HG02571 (cell line): ENCODE measurements around the gene COMP.

Experiments used
- ATAC-seq: cut with Tn5 transposase; IDR thresholded peaks from one replicate; pipeline ENCODE4 v1.9.1; 2021; ENCODE audit warnings: mild to moderate bottlenecking, moderate library complexity; ENCODE audit not compliant: unreplicated experiment

The COMP gene

GRCh38 chr19:18770663-18771327 lies 20.3 kb downstream of the COMP start:
- ATAC-seq, result no peak

GRCh38 chr19:18769989-18770528 lies 21.0 kb downstream of the COMP start:
- ATAC-seq, result no peak

- ATAC-seq, result no peak
Measured at GRCh38 chr19:18768997-18769891, 21.9 kb downstream of the COMP start.

- no peak for ATAC-seq
Measured at GRCh38 chr19:18768046-18768771, 22.9 kb downstream of the COMP start.

- no peak for ATAC-seq
Measured at GRCh38 chr19:18765224-18765623, 25.9 kb downstream of the COMP start.

GRCh38 chr19:18764591-18765051 lies 26.5 kb downstream of the COMP start:
- ATAC-seq, result no peak

GRCh38 chr19:18763674-18764590 lies 27.2 kb downstream of the COMP start:
- ATAC-seq, result no peak

GRCh38 chr19:18762125-18763023 lies 28.7 kb downstream of the COMP start:
- ATAC-seq, result no peak

- no peak for ATAC-seq
Measured at GRCh38 chr19:18761531-18762110, 29.5 kb downstream of the COMP start.

GRCh38 chr19:18760440-18761383 lies 30.4 kb downstream of the COMP start:
- no peak for ATAC-seq

GRCh38 chr19:18759995-18760426 lies 31.1 kb downstream of the COMP start:
- no peak for ATAC-seq

GRCh38 chr19:18759304-18759994 lies 31.7 kb downstream of the COMP start:
- ATAC-seq, result no peak

- no peak for ATAC-seq
Measured at GRCh38 chr19:18756896-18757295, 34.2 kb downstream of the COMP start.

- no peak for ATAC-seq
Measured at GRCh38 chr19:18754501-18754900, 36.6 kb downstream of the COMP start.

GRCh38 chr19:18751571-18751970 lies 39.5 kb downstream of the COMP start:
- ATAC-seq, result no peak

- ATAC-seq, result no peak
Measured at GRCh38 chr19:18750295-18750970, 40.7 kb downstream of the COMP start.
